Measurements from ENCODE around the gene PPP1R26. TPM values are rescaled to one million over a fixed set of nuclear protein-coding genes. Genes with fewer than 3 reads are reported as not detected.

The PPP1R26 gene
- total and polyA plus RNA-seq, 2 of the 4 experiments (the other 2 are of a cell fraction), result 3.8 to 5.6 TPM

GRCh38 chr9:135508211-135508820 lies 28.7 kb downstream of the PPP1R26 start:
- no peak overlapping the region for H3K4me3 ChIP-seq (ENCODE audit: insufficient read depth, low read depth, low read length)
- H2AK9ac ChIP-seq (replicated peaks; ENCODE audit: low read depth, low read length, poor library complexity), result no peak overlapping the region
- H4K20me1 ChIP-seq (ENCODE audit: insufficient read depth, low read length), result peaks cover 16% of the 10 kb centered on the region
- no peak overlapping the region for H2BK5ac ChIP-seq (ENCODE audit: low read depth, low read length, poor library complexity, severe bottlenecking)
- ChIA-PET POLR2A (ENCODE audit: unreplicated experiment) (no interaction called here), CTCF (no interaction called here)
- H4K5ac ChIP-seq (ENCODE audit: low read depth, low read length), result no peak overlapping the region
- no peak overlapping the region for H3K14ac ChIP-seq (replicated peaks; ENCODE audit: low read depth, low read length)
- dilution Hi-C loops (cut with HindIII; ENCODE audit: low sequenced_read_pairs, unreplicated experiment) (no loop called here), in situ Hi-C loops (cut with MboI; ENCODE audit: low sequenced_read_pairs) (no loop called here), intact Hi-C loops (cut with micrococcal nuclease) (no loop called here)
- no peaks in the 10 kb centered on the region for H3K9me1 ChIP-seq (ENCODE audit: insufficient read depth, low read length)
- no peak overlapping the region for H4K91ac ChIP-seq (ENCODE audit: insufficient read depth, low read depth, low read length)
- H3K79me1 ChIP-seq (ENCODE audit: low read depth in 1 of 2, low read length in 2 of 2), result peaks cover 0 to 13% of the 10 kb centered on the region in 2 experiments; a peak in 1 of 4 replicates
- H2BK15ac ChIP-seq (ENCODE audit: low read depth, low read length), result no peak overlapping the region
- no peak overlapping the region for H2AK5ac ChIP-seq (ENCODE audit: low read depth, low read length)
- H3K23ac ChIP-seq (ENCODE audit: low read depth, low read length), result no peak overlapping the region
- DNase-seq (no peak), ATAC-seq (ENCODE audit: low read depth) (no peak)
- no peak overlapping the region for H2BK20ac ChIP-seq (ENCODE audit: low read depth, low read length)
- H3K56ac ChIP-seq (ENCODE audit: extremely low read depth, insufficient read depth, low read length), result no peak overlapping the region
- H3K4me2 ChIP-seq (ENCODE audit: low read depth, low read length), result no peak overlapping the region
- H3K27ac ChIP-seq (ENCODE audit: insufficient read depth, low read length), result no peak overlapping the region
- H3K9me3 ChIP-seq (ENCODE audit: control insufficient read depth, insufficient read depth, low read length), result no peaks in the 10 kb centered on the region
- no peaks in the 10 kb centered on the region for H3K4me1 ChIP-seq (ENCODE audit: control insufficient read depth, insufficient read depth, low read length)
- TF ChIP-seq POLR2A (IDR thresholded peaks at IDR 0.05; ENCODE audit: low read depth, low read length), result no peak
- TF ChIP-seq RFX5 (IDR thresholded peaks at IDR 0.05; ENCODE audit: low read depth, low read length), result no peak
- no peak for TF ChIP-seq CEBPB (IDR thresholded peaks at IDR 0.05; ENCODE audit: low read depth, low read length)
- no peak for TF ChIP-seq RAD21 (IDR thresholded peaks at IDR 0.05; ENCODE audit: low read length)
- TF ChIP-seq FOS (IDR thresholded peaks at IDR 0.05; ENCODE audit: low read depth, low read length), result no peak
- no TSS peak for BruUV-seq (replicated peaks)
- H3K36me3 ChIP-seq (ENCODE audit: control insufficient read depth, insufficient read depth, low read length), result peaks cover 17% of the 10 kb centered on the region
- no peak overlapping the region for H3K4ac ChIP-seq (ENCODE audit: low read depth, low read length)
- 56% methylated on average over 4 of the region's 9 CpGs; no CpG with 5 or more reads in 1 of the 2 experiments for WGBS, 2 experiments (ENCODE audit: extremely low coverage in 2 of 2, insufficient read length in 1 of 2)
- H2AFZ ChIP-seq (replicated peaks; ENCODE audit: low read length, poor library complexity), result peak overlapping the region; percentile 14
- no peak overlapping the region for H3K9ac ChIP-seq (ENCODE audit: low read depth, low read length)
- no peak overlapping the region for H2BK120ac ChIP-seq (ENCODE audit: low read depth, low read length)
- H4K8ac ChIP-seq (ENCODE audit: low read depth in 2 of 2, low read length in 2 of 2), result no peak overlapping the region
- H3K27me3 ChIP-seq (ENCODE audit: control insufficient read depth, insufficient read depth, low read length), result peaks cover 2% of the 10 kb centered on the region; the same call in 1 of the 2 replicates
- H3K18ac ChIP-seq (ENCODE audit: low read depth, low read length), result no peak overlapping the region
